A204.1 (cell line): ENCODE measurements around the gene GPR33.
A peak's percentile ranks its signal among the peaks of the same experiment; 100 is the strongest.
"Not testable (repeated sequence)": the region's sequence is repeated elsewhere in the genome, so short reads cannot be mapped to it uniquely, and the experiment has no call there.

ENCODE experiments used
- FAIRE-seq: peaks from 2 replicates; lab custom pipeline; 2012; peaks lifted over from hg19 to GRCh38; lab: Jason Lieb, UNC

The GPR33 gene

GRCh38 chr14:31487886-31488285 is at the start of gene GPR33:
TSS of gene GPR33 (minus strand) at chr14:31488039. CDS start at chr14:31483965, 4,074 bp downstream.
- FAIRE-seq = no peak

- FAIRE-seq = no peak
Measured at GRCh38 chr14:31536201-31536960, 48.5 kb upstream of the GPR33 start.

GRCh38 chr14:31530136-31530535 is 42.3 kb upstream of the GPR33 start:
- no peak for FAIRE-seq

GRCh38 chr14:31529053-31529452 is 41.2 kb upstream of the GPR33 start:
- no peak for FAIRE-seq

- no peak for FAIRE-seq
Measured at GRCh38 chr14:31527546-31527945, 39.7 kb upstream of the GPR33 start.

GRCh38 chr14:31527087-31527486 is 39.2 kb upstream of the GPR33 start:
- FAIRE-seq = no peak

- no peak for FAIRE-seq
Measured at GRCh38 chr14:31510855-31511254, 23.0 kb upstream of the GPR33 start.

GRCh38 chr14:31510222-31510621 is 22.4 kb upstream of the GPR33 start:
- peak; percentile 96 for FAIRE-seq

- no peak for FAIRE-seq
Measured at GRCh38 chr14:31508135-31508534, 20.3 kb upstream of the GPR33 start.

GRCh38 chr14:31505411-31505810 is 17.6 kb upstream of the GPR33 start:
- FAIRE-seq = no peak

- no peak for FAIRE-seq
Measured at GRCh38 chr14:31501870-31502269, 14.0 kb upstream of the GPR33 start.

GRCh38 chr14:31492759-31493498 is 5.1 kb upstream of the GPR33 start:
- no peak for FAIRE-seq

- FAIRE-seq = no peak
Measured at GRCh38 chr14:31489691-31490090, 1.9 kb upstream of the GPR33 start.

- no peak for FAIRE-seq
Measured at GRCh38 chr14:31486764-31487163, 1.1 kb downstream of the GPR33 start.

- no peak for FAIRE-seq
Measured at GRCh38 chr14:31484754-31485153, 3.1 kb downstream of the GPR33 start.

- no peak for FAIRE-seq
Measured at GRCh38 chr14:31480156-31480555, 7.7 kb downstream of the GPR33 start.

- FAIRE-seq = no peak
Measured at GRCh38 chr14:31479027-31479426, 8.8 kb downstream of the GPR33 start.

- no peak for FAIRE-seq
Measured at GRCh38 chr14:31477248-31477647, 10.6 kb downstream of the GPR33 start.

GRCh38 chr14:31476131-31476866 is 11.5 kb downstream of the GPR33 start:
- FAIRE-seq = no peak

GRCh38 chr14:31466554-31466953 is 21.3 kb downstream of the GPR33 start:
- FAIRE-seq = no peak

- FAIRE-seq = no peak
Measured at GRCh38 chr14:31465111-31465510, 22.7 kb downstream of the GPR33 start.

- not testable (repeated sequence) for FAIRE-seq
Measured at GRCh38 chr14:31462450-31462849, 25.4 kb downstream of the GPR33 start.

GRCh38 chr14:31461545-31461944 is 26.3 kb downstream of the GPR33 start:
- FAIRE-seq = no peak
